HG03196 (cell line): ENCODE data around the gene RAB1A.
A peak's percentile ranks its signal among the peaks of the same experiment; 100 is the strongest.

Experiments
- ATAC-seq: cut with Tn5 transposase; IDR thresholded peaks from one replicate; pipeline ENCODE4 v1.9.1; 2021; ENCODE audit not compliant: unreplicated experiment

Gene RAB1A

GRCh38 chr2:65062843-65063825 is 66.8 kb downstream of the RAB1A start:
- no peak for ATAC-seq

- ATAC-seq, result no peak
Measured at GRCh38 chr2:65061910-65062339, 68.0 kb downstream of the RAB1A start.

GRCh38 chr2:65061146-65061909 is 68.6 kb downstream of the RAB1A start:
- no peak for ATAC-seq

DNA sequence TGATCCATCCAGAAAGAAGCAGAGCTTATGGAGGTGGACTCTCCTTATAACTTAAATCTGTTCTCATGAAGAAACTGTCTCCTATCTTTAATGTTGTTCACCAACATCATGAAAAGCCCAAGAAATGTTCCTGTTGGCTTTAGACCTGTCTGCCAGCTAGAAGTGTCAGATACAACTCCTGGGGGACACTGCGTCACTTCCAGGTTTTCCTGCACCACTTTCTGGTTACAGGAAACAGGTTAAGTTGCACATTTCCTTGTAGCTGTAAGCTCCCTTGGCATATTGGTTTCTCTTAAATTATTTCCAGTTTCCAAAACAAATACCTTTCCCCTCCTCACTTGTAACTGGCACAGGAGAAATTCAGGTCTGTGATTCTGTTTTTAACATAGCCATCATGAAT is 70.8 kb downstream of the RAB1A start:
- no peak for ATAC-seq

- ATAC-seq, result peak; percentile 17
Measured at GRCh38 chr2:65057391-65058052, 72.4 kb downstream of the RAB1A start.

DNA sequence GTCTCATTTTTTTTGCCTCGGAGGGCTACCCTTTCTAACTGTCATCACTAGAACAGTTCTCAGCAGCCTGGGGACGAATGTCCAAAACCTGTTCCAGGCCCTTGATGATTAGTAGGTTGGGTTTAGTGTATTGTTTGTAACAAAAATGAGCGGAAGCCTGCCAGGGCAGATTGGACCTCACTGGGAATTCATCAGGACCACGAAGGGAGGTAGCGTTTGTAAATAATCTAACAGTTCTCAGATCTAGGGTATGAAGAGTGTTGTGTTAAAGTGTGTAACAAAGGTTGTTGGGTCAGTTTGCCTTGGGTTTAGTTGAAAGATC is 72.9 kb downstream of the RAB1A start:
- no peak for ATAC-seq

DNA sequence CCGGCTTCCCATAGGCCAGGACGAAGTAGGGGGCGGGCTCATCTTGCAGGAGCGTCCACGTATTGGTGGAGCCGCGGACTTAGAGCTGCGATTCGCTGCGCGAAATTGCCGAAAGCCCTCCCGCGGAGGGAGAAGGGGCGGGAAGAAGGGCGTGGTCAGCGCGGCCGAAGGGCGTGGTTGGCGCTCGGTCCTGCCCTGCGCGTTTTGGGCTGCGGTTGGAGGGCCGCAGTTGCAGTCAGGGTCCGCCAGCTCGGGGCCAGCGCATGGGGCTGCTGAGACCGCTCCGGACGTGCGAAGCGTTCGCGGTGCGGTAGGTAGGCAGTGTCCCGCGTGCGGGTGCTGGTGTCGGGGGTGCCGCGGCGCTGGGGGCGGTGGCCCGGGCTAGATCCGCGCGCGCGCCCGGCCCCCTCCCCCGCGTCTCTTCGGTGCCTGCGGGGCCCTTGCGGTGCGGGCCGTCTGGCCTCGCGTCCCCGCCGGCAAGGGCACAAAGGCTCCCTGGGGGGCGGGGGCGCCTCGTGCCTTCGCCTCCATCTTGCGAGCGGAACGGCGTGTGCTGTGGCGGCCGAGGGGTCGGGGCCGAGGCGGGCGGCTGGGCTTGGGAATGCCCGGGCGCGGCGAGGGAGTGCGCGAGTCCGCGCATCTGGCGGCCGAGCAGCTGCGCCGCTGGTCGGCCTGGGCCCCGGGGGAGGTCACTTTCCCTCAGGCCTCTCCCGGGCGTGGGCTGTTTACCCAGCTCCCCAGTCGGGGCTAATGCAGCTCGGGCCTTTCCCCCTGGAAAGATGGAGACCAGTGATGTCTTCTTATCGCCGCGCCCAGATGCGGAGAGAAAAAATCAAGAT is 73.5 kb downstream of the RAB1A start, which contains the start of gene CEP68:
Gene CEP68, plus strand, starts transcription at position 202 of the 839 bp plus-strand sequence. CDS start 13,029 bp downstream, outside the sequence.
- ATAC-seq, result peak; percentile 80

- ATAC-seq, result peak; percentile 24
Measured at GRCh38 chr2:65055422-65056214, 74.3 kb downstream of the RAB1A start.

- no peak for ATAC-seq
Measured at GRCh38 chr2:65054749-65055421, 75.0 kb downstream of the RAB1A start.

- ATAC-seq, result peak; percentile 50
Measured at GRCh38 chr2:65053199-65053598, 76.7 kb downstream of the RAB1A start.

- ATAC-seq, result no peak
Measured at GRCh38 chr2:65050931-65051330, 79.0 kb downstream of the RAB1A start.

DNA sequence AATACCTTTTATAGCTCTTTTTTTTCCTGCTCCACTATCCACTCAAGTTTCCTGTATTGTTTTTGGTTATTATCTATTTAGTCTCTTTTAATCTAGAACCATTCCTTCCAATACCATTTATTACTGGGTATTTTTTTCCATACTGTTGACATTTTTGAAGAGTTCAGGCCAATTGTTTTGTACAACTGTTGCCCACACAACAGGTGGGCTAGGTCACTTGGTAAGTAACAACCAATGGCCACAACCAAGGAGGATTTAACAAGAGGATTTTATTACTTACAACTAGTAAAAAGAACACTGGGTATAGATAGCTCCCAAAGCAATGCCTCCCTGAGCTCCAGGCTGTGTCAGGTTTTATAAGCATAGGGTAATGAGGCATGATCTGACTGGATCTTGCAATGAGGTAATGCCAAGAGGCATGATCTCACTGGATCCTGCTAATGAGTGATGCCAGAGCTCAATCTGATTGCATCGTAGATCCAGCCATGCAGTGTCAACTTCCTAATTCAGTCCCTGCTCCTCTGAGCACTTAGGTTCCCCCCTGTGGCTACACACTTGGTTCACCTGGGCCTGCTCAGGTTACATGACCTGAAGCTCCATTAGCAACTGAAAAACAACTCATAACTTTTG is 80.8 kb downstream of the RAB1A start:
- no peak for ATAC-seq

DNA sequence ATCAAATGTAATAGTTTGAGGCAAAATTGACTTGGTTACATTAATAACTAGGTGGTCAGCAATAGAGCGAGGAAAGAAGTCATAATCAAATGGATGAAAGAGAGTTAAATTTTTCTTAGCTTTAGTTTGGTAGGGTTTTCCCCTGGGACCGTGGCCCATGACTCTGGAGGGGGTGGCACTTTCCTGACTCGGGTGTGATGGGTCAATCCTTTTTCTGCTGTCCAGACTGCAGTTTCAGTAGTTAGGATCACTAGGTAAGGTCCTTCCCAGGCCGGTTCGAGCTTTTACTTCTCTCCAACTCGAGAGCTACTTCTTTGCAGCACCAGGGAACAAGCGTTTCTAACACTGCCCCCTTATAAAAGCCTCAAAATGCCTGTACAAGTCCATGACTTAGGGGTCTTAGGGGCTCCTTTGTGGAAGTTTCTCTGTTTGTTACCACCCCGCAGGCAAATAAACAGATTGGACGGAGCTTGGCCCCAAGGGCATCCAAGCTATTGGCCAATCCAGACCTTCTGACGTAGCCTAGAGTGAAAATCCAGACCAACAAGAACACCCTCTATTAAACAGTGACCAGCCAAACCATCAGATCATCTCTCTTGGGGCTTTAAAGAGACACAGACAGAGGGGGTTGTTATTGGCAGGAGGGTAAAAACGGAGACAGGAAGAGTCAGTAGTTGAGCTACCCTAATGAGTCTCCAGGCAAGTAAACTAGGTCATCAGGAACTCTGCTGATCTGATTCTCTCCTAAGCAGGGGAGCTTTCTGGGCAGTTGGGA is 83.1 kb downstream of the RAB1A start:
- no peak for ATAC-seq

DNA sequence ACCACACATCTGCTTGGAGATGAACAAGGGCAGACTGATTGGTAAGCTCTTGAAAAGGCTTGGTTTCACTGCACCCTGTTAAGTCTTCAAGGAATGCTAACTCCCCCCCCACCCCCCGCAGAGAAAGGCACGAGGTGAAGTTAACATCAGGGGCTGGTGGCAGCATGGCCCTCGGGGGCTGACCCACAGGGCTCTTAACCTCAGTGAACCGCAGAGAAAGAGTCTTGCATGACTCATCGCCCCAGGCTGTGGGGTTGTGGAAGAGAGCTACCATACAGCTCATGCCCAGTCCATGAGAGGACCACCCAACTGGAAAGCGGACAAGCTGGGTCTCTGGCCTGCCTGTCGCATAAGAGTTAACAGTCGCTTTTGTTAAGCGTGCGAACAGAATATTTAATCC is 84.3 kb downstream of the RAB1A start:
- ATAC-seq, result no peak

DNA sequence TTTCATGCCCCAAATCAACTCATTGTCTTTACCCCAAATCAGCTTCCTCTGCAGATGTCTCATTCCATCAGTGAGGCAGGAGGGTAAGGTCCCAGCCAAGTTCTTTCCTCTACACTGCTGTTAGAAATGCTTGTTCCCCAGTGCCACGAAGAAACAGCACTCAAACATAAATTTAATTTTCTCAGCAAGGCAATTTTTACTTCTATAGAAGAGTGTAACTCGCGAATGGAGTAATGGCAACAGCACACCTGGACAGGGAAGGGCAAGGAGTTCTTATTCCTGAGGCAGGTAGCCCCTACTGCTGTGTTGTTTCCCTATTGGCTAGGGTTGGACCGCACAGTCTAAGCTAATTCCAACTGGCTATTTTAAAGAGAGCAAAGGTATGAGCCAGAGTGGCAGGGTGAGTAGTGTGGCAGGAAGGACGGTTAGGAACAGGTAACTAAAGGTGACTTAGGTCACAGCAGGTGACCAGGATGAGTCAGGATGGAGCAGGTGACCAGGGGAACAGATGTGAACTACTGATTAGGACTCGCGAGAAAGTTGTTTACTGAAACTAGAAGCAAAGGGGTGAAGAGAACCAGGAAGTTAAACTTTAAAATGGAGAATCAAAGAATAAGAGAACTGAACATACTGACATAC is 85.7 kb downstream of the RAB1A start:
- ATAC-seq, result no peak

DNA sequence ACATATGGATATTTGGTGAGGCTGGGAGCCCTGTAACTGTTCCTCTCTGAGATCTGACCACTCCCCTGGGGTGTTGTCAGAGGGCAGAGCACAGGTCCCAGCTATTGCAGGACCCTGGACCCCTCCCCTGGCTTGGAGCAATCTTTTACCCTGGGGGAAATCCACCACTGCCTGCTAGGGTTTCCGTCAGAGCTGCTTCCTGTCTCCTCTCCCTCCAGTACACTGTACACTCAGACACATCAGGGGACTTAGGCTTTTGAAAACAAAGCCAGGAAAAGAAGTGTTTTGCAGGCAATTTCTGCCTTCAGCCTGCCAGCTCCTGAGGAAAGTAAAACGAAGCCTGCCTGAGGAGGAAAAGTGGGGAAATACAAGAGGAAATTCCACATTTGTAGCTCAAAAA is 86.9 kb downstream of the RAB1A start:
- ATAC-seq, result no peak
